Right ventricle myocardium inferior (tissue), 1 donor: Measurements from ENCODE around the gene ESRP2. TPM values are rescaled to one million over a fixed set of nuclear protein-coding genes. Genes with fewer than 3 reads are reported as not detected.

Experiments used
- ATAC-seq: fragments of 200-7000 bp; cut with Tn5 transposase; one replicate; pipeline ENCODE4 v1.9.1; 2020; ENCODE audit warnings: mild to moderate bottlenecking, moderate library complexity
- DNase-seq: peaks from one replicate; pipeline ENCODE4 v3.0.0; 2021; ENCODE audit errors: missing footprints
- intact Hi-C: fragments of 100-400 bp; cut with DNase I; formaldehyde crosslinking; loops from one replicate; pipeline ENCODE4 v1.11.0; 2022
- microRNA-seq: library from miRNA; unstranded; fragments of <30 nt; microRNA quantifications from one replicate; pipeline ENCODE4 v1.2.0, GENCODE V29; 2020
- total RNA-seq: library from RNA; stranded (reverse); fragmentation: NEBNext Ultra II Directional; extraction: Animal tissue kit (Norgen Biotek cat#: 25700); gene quantifications from one replicate; pipeline ENCODE4 v1.2.1, GENCODE V29; 2021
- donor health status: DM: no; HTN: yes; CAD: no; lungs with severe emphysema.

ESRP2 gene
- total RNA-seq, 1 donor from 2014 or later, result 0.41 TPM

- DNase-seq, result no peak
Measured at GRCh38 chr16:68190081-68190480, 45.8 kb downstream of the ESRP2 start.

GRCh38 chr16:68188170-68188569 is 47.8 kb downstream of the ESRP2 start:
- DNase-seq (no peak), ATAC-seq (no peak)
- intact Hi-C loops, result no loop called here

More at GRCh38 chr16:68190081-68190480, 45.8 kb downstream of the ESRP2 start:
- no peak for ATAC-seq
- intact Hi-C loops, result no loop called here

GRCh38 chr16:68187505-68187904 is 48.4 kb downstream of the ESRP2 start:
- ATAC-seq (no peak), DNase-seq (no peak)
- intact Hi-C loops, result no loop called here

DNA sequence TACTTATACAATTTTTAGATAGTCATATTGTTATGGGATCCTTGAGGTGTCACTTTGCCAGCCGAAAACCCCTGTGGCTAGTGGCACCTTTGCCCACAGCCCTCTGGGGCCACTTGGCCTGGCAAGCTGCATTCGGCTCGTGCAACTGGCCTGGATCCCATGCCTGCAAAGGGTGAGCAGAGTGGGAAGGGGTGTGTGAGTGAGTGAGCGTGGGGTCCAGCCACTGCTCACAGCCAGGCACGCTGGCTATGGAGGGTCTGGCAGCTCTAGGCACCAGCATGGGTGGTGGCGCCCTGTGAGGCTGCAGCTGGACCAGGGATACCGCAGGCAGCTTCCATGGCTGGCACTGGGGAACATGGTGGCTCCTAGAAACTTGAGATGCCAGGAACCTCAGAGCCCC is 49.0 kb downstream of the ESRP2 start:
- ATAC-seq (no peak), DNase-seq (no peak)

DNA sequence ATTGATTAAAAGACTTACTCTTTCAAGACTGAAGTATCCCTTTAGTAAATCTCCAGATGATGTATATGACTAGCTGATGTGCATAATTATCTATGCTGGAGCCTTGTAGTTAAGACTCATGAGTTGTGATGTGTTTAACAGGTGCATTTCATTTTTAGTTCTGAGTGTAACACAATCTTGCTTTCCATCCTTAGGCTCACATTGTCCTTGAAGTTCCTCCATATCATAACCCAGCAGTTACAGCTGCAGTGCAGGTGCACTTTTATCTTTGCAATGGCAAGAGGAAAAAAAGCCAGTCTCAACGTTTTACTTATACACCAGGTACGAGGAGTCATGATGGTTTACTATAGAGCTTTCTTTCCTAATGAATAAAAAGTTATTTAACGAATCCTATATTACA is 52.9 kb downstream of the ESRP2 start:
- ATAC-seq (no peak), DNase-seq (no peak)
- intact Hi-C loops, result no loop called here

More for the DNA sequence above, 49.0 kb downstream of the ESRP2 start:
- intact Hi-C loops, result no loop called here

- ATAC-seq (no peak), DNase-seq (no peak)
- intact Hi-C loops, result no loop called here
Measured at GRCh38 chr16:68179855-68180254, 56.1 kb downstream of the ESRP2 start.

DNA sequence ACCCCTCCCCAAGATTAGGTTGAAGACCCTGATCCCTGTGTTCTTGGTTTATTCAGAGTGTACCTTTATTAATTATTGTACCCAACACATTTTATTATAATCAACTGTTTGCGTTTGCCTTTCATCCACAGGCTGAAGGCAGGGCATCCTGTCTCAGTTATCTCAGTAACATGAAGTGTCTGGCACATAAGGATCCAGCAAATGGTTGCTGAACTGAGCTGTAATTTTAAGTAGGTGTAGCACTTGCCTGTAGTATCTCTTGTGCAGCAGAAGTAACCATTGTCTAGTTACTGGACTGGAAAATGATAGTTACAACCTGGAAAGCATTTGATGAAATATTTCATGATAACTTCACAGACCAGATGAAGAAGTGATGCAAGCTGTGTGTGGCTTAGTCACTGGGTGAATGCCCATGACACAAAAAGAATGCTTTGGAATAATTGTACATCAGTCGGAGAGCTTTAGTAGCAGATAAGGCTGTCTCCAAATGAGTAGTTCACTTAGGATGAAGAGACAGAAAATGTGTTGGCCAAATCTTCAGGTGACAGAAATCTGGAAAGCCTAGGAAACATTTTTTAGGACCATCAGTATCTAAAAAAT is 56.6 kb downstream of the ESRP2 start:
- ATAC-seq (no peak), DNase-seq (no peak)
- intact Hi-C loops, result no loop called here

Small RNA genes lying within 50 kb of the gene (microRNA-seq; reads per million reads assigned to microRNA genes)
- not detected for gene MIR6773

Other genes with a start within 250 kb of the ESRP2 start
- 0.87 TPM for gene DPEP2, start 236.6 kb downstream of the ESRP2 start, total RNA-seq
- not detected for gene DPEP2NB, start 220.2 kb downstream of the ESRP2 start, total RNA-seq
- 7.5 TPM for gene DDX28, start 212.9 kb downstream of the ESRP2 start, total RNA-seq
- gene DUS2, start 212.8 kb downstream of the ESRP2 start, total RNA-seq, result 7.0 TPM
- gene NFATC3, start 150.8 kb downstream of the ESRP2 start, total RNA-seq, result 23.7 TPM
- gene PLA2G15, start 9.2 kb upstream of the ESRP2 start, total RNA-seq, result 43.8 TPM
- gene SLC7A6, start 28.4 kb upstream of the ESRP2 start, total RNA-seq, result 33.7 TPM
- gene SLC7A6OS, start 74.8 kb upstream of the ESRP2 start, total RNA-seq, result 12.4 TPM
- 28.9 TPM for gene PRMT7, start 74.9 kb upstream of the ESRP2 start, total RNA-seq
- gene SMPD3, start 212.4 kb upstream of the ESRP2 start, total RNA-seq, result 0.38 TPM